Astrocyte of the cerebellum (primary cell): Measurements from ENCODE around the gene KSR1.
"Not testable (repeated sequence)": the region's sequence is repeated elsewhere in the genome, so short reads cannot be mapped to it uniquely, and the experiment has no call there.

Experiments
- DNase-seq: peaks from one replicate; pipeline ENCODE4 v3.0.0-alpha.2; 2011; ENCODE audit warnings: low read depth
- H3K4me3 ChIP-seq: 2 replicates; pipeline ENCODE4 v1.5.1; 2011; ENCODE audit warnings: mild to moderate bottlenecking, low read depth, low read length, moderate library complexity
- in situ Hi-C: cut with HindIII; loops from 2 replicates; pipeline ENCODE4 v1.10.0; 2017; ENCODE audit warnings: low sequenced_read_pairs
- TF ChIP-seq, protein P1 (sequence below): IDR thresholded peaks from 2 replicates; pipeline ENCODE4 v1.5.1; 2012; ENCODE audit warnings: low read length, low read depth, moderate library complexity, mild to moderate bottlenecking; ENCODE audit errors: missing control alignments

Gene KSR1

DNA sequence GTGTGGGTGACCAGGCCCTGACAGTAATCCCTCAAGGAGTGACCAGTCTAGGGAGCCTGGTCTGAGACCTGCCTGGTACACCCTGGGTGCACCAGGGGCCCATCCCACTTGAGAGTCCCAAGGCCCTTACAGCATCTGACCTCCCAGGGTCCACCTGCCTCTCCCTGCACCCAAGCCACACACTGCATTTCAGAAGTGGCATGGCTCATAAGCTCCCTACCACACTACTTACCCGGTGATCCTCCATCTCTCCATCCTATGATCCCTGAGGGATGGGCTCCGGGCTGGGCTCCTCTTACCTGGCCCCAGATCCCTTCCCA is 215.3 kb downstream of the KSR1 start:
- TF ChIP-seq, protein P1, sequence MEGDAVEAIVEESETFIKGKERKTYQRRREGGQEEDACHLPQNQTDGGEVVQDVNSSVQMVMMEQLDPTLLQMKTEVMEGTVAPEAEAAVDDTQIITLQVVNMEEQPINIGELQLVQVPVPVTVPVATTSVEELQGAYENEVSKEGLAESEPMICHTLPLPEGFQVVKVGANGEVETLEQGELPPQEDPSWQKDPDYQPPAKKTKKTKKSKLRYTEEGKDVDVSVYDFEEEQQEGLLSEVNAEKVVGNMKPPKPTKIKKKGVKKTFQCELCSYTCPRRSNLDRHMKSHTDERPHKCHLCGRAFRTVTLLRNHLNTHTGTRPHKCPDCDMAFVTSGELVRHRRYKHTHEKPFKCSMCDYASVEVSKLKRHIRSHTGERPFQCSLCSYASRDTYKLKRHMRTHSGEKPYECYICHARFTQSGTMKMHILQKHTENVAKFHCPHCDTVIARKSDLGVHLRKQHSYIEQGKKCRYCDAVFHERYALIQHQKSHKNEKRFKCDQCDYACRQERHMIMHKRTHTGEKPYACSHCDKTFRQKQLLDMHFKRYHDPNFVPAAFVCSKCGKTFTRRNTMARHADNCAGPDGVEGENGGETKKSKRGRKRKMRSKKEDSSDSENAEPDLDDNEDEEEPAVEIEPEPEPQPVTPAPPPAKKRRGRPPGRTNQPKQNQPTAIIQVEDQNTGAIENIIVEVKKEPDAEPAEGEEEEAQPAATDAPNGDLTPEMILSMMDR: no peak
- in situ Hi-C loops: no loop called here
- DNase-seq: no peak
- no peak overlapping the region for H3K4me3 ChIP-seq

DNA sequence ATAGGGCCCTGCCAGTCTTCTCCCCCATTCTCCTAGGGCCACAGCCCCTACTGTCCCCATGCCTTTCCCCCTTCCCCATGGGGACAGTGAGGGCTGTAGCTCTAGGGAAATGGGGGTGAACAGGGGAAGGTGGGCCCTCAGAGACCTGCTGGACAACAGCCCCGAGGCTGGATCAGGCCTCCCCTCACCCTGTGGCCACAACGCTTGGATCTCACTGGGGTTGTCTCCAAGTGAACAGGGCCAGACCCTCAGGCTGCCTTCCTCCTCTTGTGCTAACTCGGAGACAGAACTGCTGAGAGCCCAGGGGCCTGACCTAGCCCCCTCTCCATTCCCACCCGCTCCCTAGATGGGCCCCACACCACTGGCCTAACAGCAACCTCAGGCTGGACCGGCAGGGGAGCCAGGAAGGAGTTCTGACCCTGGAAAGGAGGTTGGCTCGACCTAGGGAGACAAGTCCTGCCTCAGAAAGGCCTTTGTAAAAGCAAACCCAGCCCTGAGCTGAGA is 215.8 kb downstream of the KSR1 start:
- DNase-seq, H3K4me3 ChIP-seq, in situ Hi-C loops: not testable (repeated sequence)

DNA sequence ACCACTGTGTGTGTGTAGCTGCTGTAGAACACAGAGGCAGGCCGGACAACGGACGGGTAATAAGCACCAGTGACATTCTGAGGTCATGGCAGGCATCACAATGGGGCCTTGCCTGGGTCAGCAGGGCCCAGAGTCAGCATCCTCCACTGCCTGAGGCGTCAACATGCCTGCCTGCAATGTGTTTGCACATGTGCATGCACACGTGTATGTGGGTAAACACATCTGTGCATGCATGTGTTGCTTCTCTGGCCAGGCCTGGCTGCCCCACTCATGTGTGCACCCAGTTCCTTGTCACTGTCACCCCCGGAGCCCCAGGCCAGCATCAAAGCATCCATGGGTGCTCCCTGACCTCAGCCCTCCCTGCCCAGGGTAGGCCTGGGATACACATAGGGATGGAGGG is 218.1 kb downstream of the KSR1 start:
- DNase-seq: no peak
- TF ChIP-seq, protein P1: no peak
- in situ Hi-C loops: no loop called here
- H3K4me3 ChIP-seq: no peak overlapping the region
